ENCODE data around the gene G3BP1. TPM values are rescaled to one million over a fixed set of nuclear protein-coding genes. Genes with fewer than 3 reads are reported as not detected.

The G3BP1 gene
- total and polyA plus RNA-seq, 2 experiments from 2014 or later: 134 to 189 TPM

DNA sequence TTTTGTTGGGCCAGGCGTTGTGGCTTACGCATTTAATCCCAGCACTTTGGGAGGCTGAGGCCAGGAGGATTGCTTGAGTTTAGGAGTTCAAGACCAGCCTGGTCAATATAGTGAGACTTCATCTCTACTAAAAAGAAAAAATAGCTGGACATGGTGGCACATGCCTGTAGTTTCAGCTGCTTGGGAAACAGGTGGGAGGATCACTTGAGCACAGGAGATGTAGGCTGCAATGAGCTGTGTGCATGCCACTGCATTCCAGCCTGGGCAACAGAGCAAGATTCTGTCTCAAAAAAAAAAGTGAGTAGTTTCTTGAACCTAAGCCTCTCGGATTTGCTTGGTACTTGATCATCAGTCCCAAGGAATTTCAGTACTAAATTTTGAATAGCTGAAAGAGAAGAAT is 26.9 kb downstream of the G3BP1 start:
- H2AFZ ChIP-seq: no peak overlapping the region
- H3K9me2 ChIP-seq (ENCODE audit: insufficient read depth): no peaks in the 10 kb centered on the region
- peaks cover 50% of the 10 kb centered on the region for H3F3A ChIP-seq (ENCODE audit: insufficient read depth)
- H3K4me1 ChIP-seq (ENCODE audit: insufficient read depth): peaks cover 13% of the 10 kb centered on the region
- H3K9me3 ChIP-seq (ENCODE audit: low read depth): no peaks in the 10 kb centered on the region
- no peak overlapping the region for H3K4me3 ChIP-seq
- no peak overlapping the region for H3K4me2 ChIP-seq (ENCODE audit: unreplicated experiment)
- TF ChIP-seq EZH2 (IDR thresholded peaks at IDR 0.05; ENCODE audit: insufficient read depth, poor library complexity, severe bottlenecking): no peak
- TF ChIP-seq EZH2phosphoT487 (IDR thresholded peaks at IDR 0.05; ENCODE audit: insufficient read depth, low read depth): no peak
- no peaks in the 10 kb centered on the region for H3K27me3 ChIP-seq (replicated peaks; ENCODE audit: insufficient read depth)
- in situ Hi-C loops (cut with MboI): no loop called here
- WGBS, 2 experiments (ENCODE audit: low coverage in 1 of 2, low lambda C conversion rate in 2 of 2, missing lambda C conversion rate in 2 of 2): 93 to 96% methylated on average over 3 of the region's 3 CpGs
- H3K9ac ChIP-seq: no peak overlapping the region
- no peak for DNase-seq
- H4K20me1 ChIP-seq (ENCODE audit: insufficient read depth): 0 out of 2 replicates have a peak, but pooled peaks cover 4% of the 10 kb centered on the region
- H3K27ac ChIP-seq: peak overlapping the region; percentile 9; the same call in 1 of the 2 replicates
- H3K79me2 ChIP-seq (ENCODE audit: insufficient read depth): peaks cover 99% of the 10 kb centered on the region
- peaks cover 85% of the 10 kb centered on the region for H3K36me3 ChIP-seq (ENCODE audit: low read depth)

DNA sequence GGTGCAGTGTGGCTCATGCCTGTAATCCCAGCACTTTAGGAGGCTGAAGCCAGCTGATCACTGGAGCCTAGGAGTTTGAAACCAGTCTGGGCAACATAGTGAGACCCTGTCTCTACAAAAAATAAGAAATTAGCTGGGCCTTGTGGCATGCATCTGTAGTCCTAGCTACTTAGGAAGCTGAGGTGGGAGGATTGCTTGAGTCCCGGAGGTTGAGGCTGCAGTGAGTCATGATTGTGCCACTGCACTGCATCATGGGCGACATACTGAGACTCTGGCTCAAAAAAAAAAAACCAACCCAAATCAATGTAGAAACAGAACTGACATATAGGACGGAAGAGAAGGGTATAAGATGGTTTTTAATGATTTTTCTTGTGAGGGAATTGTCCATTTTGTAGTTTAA is 27.7 kb downstream of the G3BP1 start:
- WGBS, 2 experiments (ENCODE audit: low coverage in 1 of 2, low lambda C conversion rate in 2 of 2, missing lambda C conversion rate in 2 of 2): 51 to 57% methylated on average over 3 of the region's 3 CpGs
- H3F3A ChIP-seq (ENCODE audit: insufficient read depth): peaks cover 55% of the 10 kb centered on the region
- no peak overlapping the region for H2AFZ ChIP-seq
- peak; percentile 58 for DNase-seq
- peaks cover 13% of the 10 kb centered on the region for H3K4me1 ChIP-seq (ENCODE audit: insufficient read depth)
- H3K9ac ChIP-seq: no peak overlapping the region
- peaks cover 85% of the 10 kb centered on the region for H3K36me3 ChIP-seq (ENCODE audit: low read depth)
- H3K27ac ChIP-seq: peak overlapping the region; percentile 9
- peaks cover 97% of the 10 kb centered on the region for H3K79me2 ChIP-seq (ENCODE audit: insufficient read depth)
- no peak overlapping the region for H3K4me2 ChIP-seq (ENCODE audit: unreplicated experiment)
- no peaks in the 10 kb centered on the region for H3K27me3 ChIP-seq (replicated peaks; ENCODE audit: insufficient read depth)
- in situ Hi-C loops (cut with MboI): no loop called here
- H3K4me3 ChIP-seq: no peak overlapping the region
- H3K9me3 ChIP-seq (ENCODE audit: low read depth): no peaks in the 10 kb centered on the region
- no peaks in the 10 kb centered on the region for H3K9me2 ChIP-seq (ENCODE audit: insufficient read depth)
- TF ChIP-seq EZH2phosphoT487 (IDR thresholded peaks at IDR 0.05; ENCODE audit: insufficient read depth, low read depth): no peak
- no peak for TF ChIP-seq EZH2 (IDR thresholded peaks at IDR 0.05; ENCODE audit: insufficient read depth, poor library complexity, severe bottlenecking)
- H4K20me1 ChIP-seq (ENCODE audit: insufficient read depth): 0 out of 2 replicates have a peak, but pooled peaks cover 4% of the 10 kb centered on the region

GRCh38 chr5:151800532-151800931 is 28.8 kb downstream of the G3BP1 start:
- H3K9me2 ChIP-seq (ENCODE audit: insufficient read depth): no peaks in the 10 kb centered on the region
- peaks cover 4% of the 10 kb centered on the region; the same call in 1 of the 2 replicates for H4K20me1 ChIP-seq (ENCODE audit: insufficient read depth)
- no peak overlapping the region for H3K27ac ChIP-seq
- H3K27me3 ChIP-seq (replicated peaks; ENCODE audit: insufficient read depth): no peaks in the 10 kb centered on the region
- H2AFZ ChIP-seq: no peak overlapping the region
- H3F3A ChIP-seq (ENCODE audit: insufficient read depth): peaks cover 57% of the 10 kb centered on the region
- peaks cover 95% of the 10 kb centered on the region for H3K79me2 ChIP-seq (ENCODE audit: insufficient read depth)
- no peak overlapping the region for H3K4me3 ChIP-seq
- 94 to 98% methylated on average over 2 of the region's 2 CpGs for WGBS, 2 experiments (ENCODE audit: low coverage in 1 of 2, low lambda C conversion rate in 2 of 2, missing lambda C conversion rate in 2 of 2)
- TF ChIP-seq EZH2phosphoT487 (IDR thresholded peaks at IDR 0.05; ENCODE audit: insufficient read depth, low read depth) (no peak), EZH2 (IDR thresholded peaks at IDR 0.05; ENCODE audit: insufficient read depth, poor library complexity, severe bottlenecking) (no peak)
- H3K9me3 ChIP-seq (ENCODE audit: low read depth): no peaks in the 10 kb centered on the region
- in situ Hi-C loops (cut with MboI): no loop called here
- no peak for DNase-seq
- H3K9ac ChIP-seq: no peak overlapping the region
- peaks cover 25% of the 10 kb centered on the region for H3K4me1 ChIP-seq (ENCODE audit: insufficient read depth)
- H3K36me3 ChIP-seq (ENCODE audit: low read depth): peaks cover 74% of the 10 kb centered on the region
- H3K4me2 ChIP-seq (ENCODE audit: unreplicated experiment): no peak overlapping the region

DNA sequence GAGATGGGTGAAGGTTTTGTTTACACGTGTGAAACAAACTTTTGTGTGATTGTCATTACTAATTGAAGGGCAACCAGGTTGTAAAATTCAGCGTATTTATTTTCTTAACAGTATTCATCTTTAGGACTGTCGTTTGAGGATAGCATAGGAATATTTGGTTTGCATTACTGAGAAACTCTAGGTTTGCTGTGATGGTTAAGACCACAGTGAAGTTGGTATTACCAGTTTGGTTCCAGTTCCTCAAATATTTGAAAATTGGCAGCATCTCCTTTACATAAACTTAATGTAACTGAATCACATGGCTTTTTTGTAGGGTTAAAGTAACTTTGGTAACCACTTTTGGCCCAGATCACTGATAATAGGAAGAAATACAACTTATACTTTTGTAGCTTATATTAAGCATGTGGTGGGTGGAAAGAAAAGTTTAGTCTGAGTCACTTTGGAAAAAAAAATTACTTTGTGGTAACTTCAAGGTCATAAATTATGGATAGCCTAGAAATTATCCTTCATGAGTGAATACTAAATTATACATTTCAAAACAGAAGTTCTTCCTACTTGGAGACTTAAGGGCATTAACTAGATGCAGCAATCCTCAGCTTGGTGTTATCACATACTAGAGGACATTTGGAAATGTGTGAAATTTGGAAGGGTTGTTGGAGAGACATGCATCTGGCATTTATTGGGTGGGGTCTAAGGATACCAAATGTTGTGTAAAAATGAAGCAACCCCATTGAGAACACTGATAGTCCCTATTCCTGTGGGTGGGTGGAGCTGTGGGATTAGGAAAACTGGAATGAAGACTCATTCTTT is 33.9 kb downstream of the G3BP1 start:
- no peaks in the 10 kb centered on the region for H3K9me3 ChIP-seq (ENCODE audit: low read depth)
- peaks cover 34% of the 10 kb centered on the region for H3K4me1 ChIP-seq (ENCODE audit: insufficient read depth)
- peak overlapping the region; percentile 61 for H3K4me2 ChIP-seq (ENCODE audit: unreplicated experiment)
- H3K36me3 ChIP-seq (ENCODE audit: low read depth): peaks cover 40% of the 10 kb centered on the region
- in situ Hi-C loops (cut with MboI): no loop called here
- TF ChIP-seq EZH2 (IDR thresholded peaks at IDR 0.05; ENCODE audit: insufficient read depth, poor library complexity, severe bottlenecking) (no peak), EZH2phosphoT487 (IDR thresholded peaks at IDR 0.05; ENCODE audit: insufficient read depth, low read depth) (0 out of 2 replicates have a peak, but pooled peaks have one; percentile 52)
- no peaks in the 10 kb centered on the region for H3K27me3 ChIP-seq (replicated peaks; ENCODE audit: insufficient read depth)
- no peak overlapping the region for H2AFZ ChIP-seq
- no peak overlapping the region for H3K4me3 ChIP-seq
- no peak overlapping the region for H3K9ac ChIP-seq
- no peaks in the 10 kb centered on the region for H3K9me2 ChIP-seq (ENCODE audit: insufficient read depth)
- peak; percentile 76 for DNase-seq
- H3K27ac ChIP-seq: peak overlapping the region; percentile 54
- no peaks in the 10 kb centered on the region; the same call in 1 of the 2 replicates for H4K20me1 ChIP-seq (ENCODE audit: insufficient read depth)
- peaks cover 88% of the 10 kb centered on the region for H3K79me2 ChIP-seq (ENCODE audit: insufficient read depth)
- WGBS, 2 experiments (ENCODE audit: low coverage in 1 of 2, low lambda C conversion rate in 2 of 2, missing lambda C conversion rate in 2 of 2): 97 to 99% methylated on average over 3 of the region's 3 CpGs
- peaks cover 57% of the 10 kb centered on the region for H3F3A ChIP-seq (ENCODE audit: insufficient read depth)

All from GM23248 (cell line).